Measurements from ENCODE around the gene CDC25B.
"Not testable (repeated sequence)": the region's sequence is repeated elsewhere in the genome, so short reads cannot be mapped to it uniquely, and the experiment has no call there.

Gene CDC25B

DNA sequence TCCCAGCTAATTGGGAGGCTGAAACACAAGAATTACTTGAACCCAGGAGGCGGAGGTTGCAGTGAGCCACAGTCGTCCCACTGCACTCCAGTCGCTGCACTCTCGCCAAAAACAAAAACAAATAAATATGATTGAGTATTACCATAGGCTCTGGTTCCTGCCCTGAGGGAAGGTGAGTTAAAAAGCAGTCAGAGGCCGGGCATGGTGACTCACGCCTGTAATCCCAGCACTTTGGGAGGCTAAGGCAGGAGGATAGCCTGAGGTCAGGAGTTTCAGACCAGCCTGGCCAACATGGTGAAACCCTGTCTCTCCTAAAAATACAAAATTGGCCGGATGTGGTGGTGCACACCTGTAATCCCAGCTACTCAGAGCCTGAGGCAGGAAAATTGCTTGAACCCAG is 44.1 kb downstream of the CDC25B start:
- DNase-seq, result not testable (repeated sequence)

DNA sequence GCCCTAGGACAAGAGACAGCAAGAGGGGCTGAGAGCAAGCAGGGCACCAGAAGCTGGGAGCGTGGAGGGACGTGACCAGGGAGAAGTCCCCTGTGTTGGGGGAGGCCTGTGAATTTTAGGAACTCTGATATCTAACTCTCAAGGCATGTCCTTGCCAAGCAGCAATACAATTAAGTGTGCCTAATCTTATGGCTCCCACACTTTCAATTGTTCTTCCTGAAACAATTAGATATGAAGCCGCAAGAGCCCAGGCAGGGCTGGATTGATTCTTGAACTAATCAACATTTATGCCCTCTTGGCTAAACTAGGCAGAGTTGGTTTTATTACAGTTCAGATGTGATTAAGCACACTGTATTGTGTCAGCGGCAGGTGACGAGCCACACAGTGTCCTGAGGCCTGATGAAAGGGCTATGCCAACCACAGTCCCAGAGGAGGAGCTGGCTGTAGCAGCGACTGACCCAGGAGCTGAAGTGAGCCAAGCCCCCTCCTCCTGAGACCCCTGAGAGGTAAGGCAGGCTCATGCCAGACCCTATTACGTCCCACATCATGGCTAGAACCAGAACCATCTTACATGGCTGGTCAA is 46.3 kb downstream of the CDC25B start:
- no peak for DNase-seq

DNA sequence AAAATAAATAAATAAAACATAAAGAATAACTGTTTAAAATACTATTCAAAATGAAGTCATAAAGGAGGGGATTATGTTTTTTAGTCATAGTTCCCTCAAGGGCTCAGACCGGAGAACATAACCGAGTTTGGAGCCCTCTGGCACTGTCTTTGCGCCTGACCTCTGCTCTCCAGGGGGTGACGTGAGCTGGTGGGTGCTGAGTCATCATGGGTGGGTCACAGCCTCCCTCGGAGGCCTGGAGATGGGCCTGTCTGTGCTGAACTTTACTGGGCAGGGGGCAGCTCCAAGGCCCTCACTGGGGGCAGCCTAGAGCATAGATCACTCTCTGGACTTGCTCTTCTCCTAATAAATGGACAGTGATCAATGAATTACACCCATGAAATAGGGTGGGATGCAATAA is 47.4 kb downstream of the CDC25B start:
- no peak for DNase-seq

DNA sequence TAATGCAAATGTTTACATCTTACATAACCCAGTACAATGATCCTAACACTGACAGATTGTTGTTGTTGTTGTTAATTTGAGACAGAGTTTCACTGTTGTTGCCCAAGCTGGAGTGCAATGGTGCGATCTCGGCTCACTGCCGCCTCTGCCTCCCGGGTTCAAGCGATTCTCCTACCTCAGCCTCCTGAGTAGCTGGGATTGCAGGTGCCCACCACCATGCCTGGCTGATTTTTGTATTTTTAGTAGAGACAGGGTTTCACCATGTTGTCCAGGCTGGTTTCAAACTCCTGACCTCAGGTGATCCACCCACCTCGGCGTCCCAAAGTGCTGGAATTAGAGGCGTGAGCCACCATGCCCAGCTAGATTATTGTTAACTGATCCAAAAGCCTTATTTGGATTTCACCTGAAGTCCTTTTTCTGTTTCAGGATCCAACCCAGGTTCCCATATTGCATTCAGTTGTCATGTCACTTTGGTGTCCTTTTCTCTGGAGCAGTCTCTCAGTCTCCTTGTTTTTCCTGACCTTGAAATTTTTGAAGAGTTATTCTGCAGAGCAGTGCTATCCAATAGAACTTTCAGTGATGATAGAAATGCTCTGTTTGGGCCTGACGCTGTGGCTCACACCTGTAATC is 48.0 kb downstream of the CDC25B start:
- DNase-seq, result not testable (repeated sequence)

DNA sequence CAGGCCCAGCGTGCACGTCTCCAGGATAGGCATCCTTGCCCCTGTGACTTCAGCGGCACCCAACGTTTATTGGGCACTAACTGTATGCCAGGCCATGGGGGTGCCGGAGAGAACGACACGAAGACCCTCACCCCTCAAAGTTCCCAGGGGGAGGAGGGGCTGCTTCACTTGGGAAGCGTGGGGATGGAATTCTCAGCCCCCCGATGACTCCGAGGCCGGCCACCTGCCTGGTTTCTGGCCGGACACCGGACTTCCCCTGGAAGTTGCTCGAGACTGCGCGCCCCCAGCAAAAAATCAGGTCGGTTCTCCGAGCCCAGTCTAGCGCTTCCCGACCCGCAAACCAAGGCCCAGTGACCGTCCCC is 50.2 kb downstream of the CDC25B start:
- no peak for DNase-seq

DNA sequence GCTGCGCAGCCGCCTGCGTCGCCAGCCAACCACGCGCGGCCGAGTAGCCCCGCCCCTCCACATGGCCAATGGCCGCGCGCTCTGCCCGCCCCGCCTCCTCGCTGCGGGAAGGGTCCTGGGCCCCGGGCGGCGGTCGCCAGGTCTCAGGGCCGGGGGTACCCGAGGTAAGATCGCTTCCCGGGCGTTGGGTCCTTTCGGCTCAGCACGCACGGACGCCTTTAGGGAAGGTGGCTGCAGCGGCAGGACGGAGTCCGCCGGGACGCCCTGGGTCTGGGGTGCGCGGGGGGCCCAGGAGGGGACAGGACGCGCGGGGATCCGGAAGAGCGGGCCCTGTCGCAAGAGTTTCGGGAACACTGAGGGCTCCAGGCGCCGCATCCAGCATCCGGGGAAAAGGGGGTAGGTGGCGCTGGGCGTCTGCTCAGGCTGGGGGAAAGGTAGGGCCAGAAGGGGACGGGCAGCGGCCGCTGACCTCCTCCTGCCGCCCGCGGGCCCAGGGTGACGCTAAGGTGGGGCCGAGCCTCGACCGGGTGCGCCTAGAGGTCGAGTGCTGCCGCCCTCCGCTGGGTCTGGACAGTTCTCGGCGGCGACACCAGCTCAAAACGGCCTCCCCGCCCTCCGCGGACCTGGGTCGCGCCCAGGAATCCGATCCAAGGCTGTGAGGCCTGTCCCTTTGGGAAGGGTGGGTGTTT is 50.8 kb downstream of the CDC25B start, which contains the start of gene MAVS:
Gene MAVS (plus strand): TSS at position 95 of the 689 bp plus-strand sequence. CDS start 7,791 bp downstream, outside the sequence.
- DNase-seq, result peak; percentile 69

DNA sequence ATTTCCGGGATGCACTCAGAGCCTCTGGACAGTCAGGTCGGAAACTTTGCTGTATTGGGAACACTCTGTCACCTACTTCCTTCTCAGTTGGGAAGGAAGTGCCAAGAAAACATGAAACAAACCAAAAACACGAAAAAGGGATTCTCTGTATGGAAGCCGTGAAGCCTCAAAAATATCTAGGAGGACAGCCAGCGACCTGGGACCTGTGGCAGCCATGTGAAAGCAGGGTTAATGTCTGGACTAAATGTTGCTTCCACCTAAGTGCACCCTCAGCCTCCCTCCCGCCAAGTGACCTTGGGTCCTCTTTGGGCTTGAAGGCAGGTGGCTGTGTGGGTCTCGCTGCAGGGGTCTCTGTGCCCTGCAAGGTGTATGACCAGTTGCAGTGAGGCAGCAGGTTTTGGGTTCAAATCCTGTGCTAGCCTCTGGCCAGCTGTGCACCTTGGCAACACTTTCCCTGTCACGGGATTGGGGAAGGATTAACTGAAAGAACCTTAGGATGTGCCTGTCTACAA is 51.4 kb downstream of the CDC25B start:
- DNase-seq, result no peak

DNA sequence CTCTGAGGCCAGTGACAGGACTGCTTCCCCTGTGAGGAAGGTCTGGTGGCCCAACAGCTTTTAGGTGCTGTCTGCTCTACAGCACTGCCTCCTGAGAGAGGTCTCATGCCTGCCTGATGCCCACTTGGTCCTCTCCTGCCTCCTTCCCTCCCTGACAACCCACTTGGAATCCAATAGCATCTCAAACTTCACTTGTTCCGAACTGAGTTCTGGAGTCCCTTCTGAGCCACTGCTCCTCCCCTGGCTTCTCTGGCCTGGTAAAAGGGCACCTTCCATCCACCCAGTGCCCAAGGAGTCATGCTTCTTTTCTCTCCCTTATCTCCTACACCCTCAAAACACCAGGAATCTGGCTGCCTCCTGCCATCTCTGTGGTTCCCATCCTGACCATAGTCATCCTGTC is 52.5 kb downstream of the CDC25B start:
- no peak for DNase-seq

DNA sequence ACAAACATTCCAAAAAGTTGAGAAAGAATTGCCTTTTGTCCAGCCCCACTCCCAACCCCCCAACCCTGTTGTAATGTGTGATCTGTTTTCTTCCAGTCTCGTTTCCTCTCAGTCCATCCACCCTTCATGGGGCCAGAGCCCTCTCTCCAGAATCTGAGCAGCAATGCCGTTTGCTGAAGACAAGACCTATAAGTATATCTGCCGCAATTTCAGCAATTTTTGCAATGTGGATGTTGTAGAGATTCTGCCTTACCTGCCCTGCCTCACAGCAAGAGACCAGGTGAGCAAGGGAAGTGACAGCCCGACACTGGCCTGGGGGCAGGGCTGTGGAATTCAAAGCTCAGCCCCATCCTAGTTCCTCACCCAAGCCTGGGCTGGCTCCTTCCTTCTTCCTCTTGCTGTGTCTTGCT is 58.4 kb downstream of the CDC25B start:
- DNase-seq, result no peak

Measured in NCI-H1694 treated with DMSO at 0.1 percent for 48 hours (cell line).